ENCODE measurements around the gene GRIK2. TPM values are rescaled to one million over a fixed set of nuclear protein-coding genes. Genes with fewer than 3 reads are reported as not detected.

GRIK2 gene
- total RNA-seq, 6 experiments from 2014 or later = 25.0 to 33.3 (median 28.3) TPM

- Mint-ChIP-seq H3K27ac (no peak overlapping the region), H3K27me3 (ENCODE audit: insufficient read depth) (no peaks in the 10 kb centered on the region; the same call in 1 of the 2 replicates), H3K4me3 (no peak overlapping the region), H3K4me1 (ENCODE audit: low read depth) (no peaks in the 10 kb centered on the region), H3K9me3 (no peaks in the 10 kb centered on the region), H3K36me3 (ENCODE audit: low read depth) (no peaks in the 10 kb centered on the region)
- no peak for DNase-seq
- TF ChIP-seq CTCF (IDR thresholded peaks at IDR 0.05) = no peak
Measured at GRCh38 chr6:101747716-101748115, 354.2 kb downstream of the GRIK2 start.

GRCh38 chr6:101755931-101756330, 362.4 kb downstream of the GRIK2 start:
- TF ChIP-seq CTCF (IDR thresholded peaks at IDR 0.05) = no peak
- H3K4me3 Mint-ChIP-seq = no peak overlapping the region
- no peaks in the 10 kb centered on the region for H3K9me3 Mint-ChIP-seq

GRCh38 chr6:101758368-101758767, 364.9 kb downstream of the GRIK2 start:
- Mint-ChIP-seq H3K4me1 (ENCODE audit: low read depth) (peaks cover 33% of the 10 kb centered on the region), H3K36me3 (ENCODE audit: low read depth) (no peaks in the 10 kb centered on the region; the same call in 1 of the 2 replicates), H3K27me3 (ENCODE audit: insufficient read depth) (no peaks in the 10 kb centered on the region; the same call in 1 of the 2 replicates), H3K27ac (no peak overlapping the region), H3K9me3 (no peaks in the 10 kb centered on the region), H3K4me3 (no peak overlapping the region)
- TF ChIP-seq CTCF (IDR thresholded peaks at IDR 0.05) = no peak
- DNase-seq = no peak

More at GRCh38 chr6:101755931-101756330, 362.4 kb downstream of the GRIK2 start:
- peaks cover 9% of the 10 kb centered on the region for H3K4me1 Mint-ChIP-seq (ENCODE audit: low read depth)
- no peak overlapping the region for H3K27ac Mint-ChIP-seq
- H3K27me3 Mint-ChIP-seq (ENCODE audit: insufficient read depth) = no peaks in the 10 kb centered on the region; the same call in 1 of the 2 replicates
- no peak for DNase-seq
- H3K36me3 Mint-ChIP-seq (ENCODE audit: low read depth) = no peaks in the 10 kb centered on the region; the same call in 1 of the 2 replicates

- TF ChIP-seq CTCF (IDR thresholded peaks at IDR 0.05) = no peak
- Mint-ChIP-seq H3K36me3 (ENCODE audit: low read depth) (no peaks in the 10 kb centered on the region; the same call in none of the 2 replicates), H3K27ac (peak overlapping the region; percentile 78), H3K4me3 (peak overlapping the region; percentile 65), H3K4me1 (ENCODE audit: low read depth) (peaks cover 42% of the 10 kb centered on the region), H3K9me3 (no peaks in the 10 kb centered on the region), H3K27me3 (ENCODE audit: insufficient read depth) (no peaks in the 10 kb centered on the region)
- peak; percentile 81 for DNase-seq
Measured at GRCh38 chr6:101760843-101761621, 367.5 kb downstream of the GRIK2 start.

- Mint-ChIP-seq H3K4me1 (ENCODE audit: low read depth) (peaks cover 42% of the 10 kb centered on the region), H3K9me3 (no peaks in the 10 kb centered on the region), H3K27me3 (ENCODE audit: insufficient read depth) (no peaks in the 10 kb centered on the region), H3K27ac (no peak overlapping the region), H3K36me3 (ENCODE audit: low read depth) (no peaks in the 10 kb centered on the region; the same call in 1 of the 2 replicates), H3K4me3 (no peak overlapping the region)
- TF ChIP-seq CTCF (IDR thresholded peaks at IDR 0.05) = no peak
- no peak for DNase-seq
Measured at GRCh38 chr6:101762851-101763250, 369.3 kb downstream of the GRIK2 start.
